K562 (cell line): ENCODE data around the gene CCDC54.

Experiments
- CTCF ChIP-seq, 3 experiments: IDR thresholded peaks in 2 of 3; conservative IDR thresholded peaks in 1 of 3; 2 replicates each; pipeline ENCODE4 v1.5.1; 2011 to 2012; ENCODE audit warnings: low read length in 3 of 3, mild to moderate bottlenecking in 3 of 3, control low read depth in 2 of 3, improper control_type of control experiment in 1 of 3, inconsistent platforms in 1 of 3, low read depth in 1 of 3, mixed read lengths in 1 of 3, moderate library complexity in 1 of 3; ENCODE audit not compliant: insufficient read depth in 2 of 3
- NCOR1 ChIP-seq: fragments of 450-650 bp; IDR thresholded peaks from 2 replicates; pipeline ENCODE4 v1.6.1; 2016; ENCODE audit warnings: mild to moderate bottlenecking, moderate library complexity
- TFAP4 ChIP-seq: sonication (generic); formaldehyde crosslinking; IDR thresholded peaks from 2 replicates; pipeline ENCODE4 v1.8.0; 2022; ENCODE audit warnings: missing genetic modification reagents, mild to moderate bottlenecking, moderate library complexity, borderline replicate concordance

- TF ChIP-seq NCOR1 (no peak), CTCF (IDR thresholded peaks at IDR 0.05 in 2 of 3, conservative IDR thresholded peaks at IDR 0.05 in 1 of 3; ENCODE audit: insufficient read depth in 2 of 3, low read depth in 1 of 3, low read length in 3 of 3) (no peak), TFAP4 (CRISPR knock-in tag) (no peak)
Measured at GRCh38 chr3:107408513-107408912, 31.3 kb downstream of the CCDC54 start.
